VCaP (cell line): ENCODE data around the gene SPATA31E1.
"Not testable (repeated sequence)": the region's sequence is repeated elsewhere in the genome, so short reads cannot be mapped to it uniquely, and the experiment has no call there.

ENCODE experiments used
- H3K27ac ChIP-seq: fragments of 450-650 bp; 2 replicates; pipeline ENCODE4 v1.5.1; 2017

Gene SPATA31E1

DNA sequence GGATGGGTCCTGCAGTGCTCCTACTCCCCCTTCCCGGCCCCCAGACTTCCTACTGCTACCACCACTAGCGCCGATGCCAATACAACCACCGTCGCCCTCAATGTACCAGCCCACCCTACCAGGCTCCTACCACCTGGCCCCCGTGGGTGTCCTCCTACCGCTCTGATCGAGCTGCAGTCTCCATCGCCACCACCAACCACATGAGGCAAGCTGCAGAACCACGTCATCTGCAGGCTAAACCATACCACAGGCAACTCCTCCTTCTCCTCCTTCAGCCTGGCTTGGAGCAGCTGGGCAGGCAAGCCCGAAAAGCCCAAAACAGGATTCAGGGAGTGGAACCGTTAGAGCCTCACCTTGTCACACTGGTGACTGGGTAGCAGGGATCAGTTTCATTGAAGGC is 54.7 kb downstream of the SPATA31E1 start:
- not testable (repeated sequence) for H3K27ac ChIP-seq

DNA sequence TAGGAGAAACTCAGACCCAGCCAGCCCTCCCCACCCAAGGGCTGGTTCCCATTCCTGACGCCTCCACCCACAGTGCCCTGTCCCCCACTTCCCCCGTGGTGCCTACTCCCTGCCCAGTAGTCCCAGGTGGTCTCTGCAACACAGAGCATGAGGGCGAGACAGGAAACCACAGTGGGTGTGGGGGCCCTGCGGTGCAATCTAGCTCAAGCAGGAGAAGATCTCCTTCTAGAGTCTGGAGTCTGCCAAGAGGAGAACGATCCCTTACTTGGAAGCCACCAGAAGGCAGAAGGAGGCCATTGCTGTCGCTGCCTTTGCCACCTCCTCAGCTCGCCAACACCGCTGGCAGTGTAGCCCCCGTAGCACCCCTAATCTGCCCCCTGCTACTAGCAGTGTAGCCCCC is 55.2 kb downstream of the SPATA31E1 start:
- not testable (repeated sequence) for H3K27ac ChIP-seq

DNA sequence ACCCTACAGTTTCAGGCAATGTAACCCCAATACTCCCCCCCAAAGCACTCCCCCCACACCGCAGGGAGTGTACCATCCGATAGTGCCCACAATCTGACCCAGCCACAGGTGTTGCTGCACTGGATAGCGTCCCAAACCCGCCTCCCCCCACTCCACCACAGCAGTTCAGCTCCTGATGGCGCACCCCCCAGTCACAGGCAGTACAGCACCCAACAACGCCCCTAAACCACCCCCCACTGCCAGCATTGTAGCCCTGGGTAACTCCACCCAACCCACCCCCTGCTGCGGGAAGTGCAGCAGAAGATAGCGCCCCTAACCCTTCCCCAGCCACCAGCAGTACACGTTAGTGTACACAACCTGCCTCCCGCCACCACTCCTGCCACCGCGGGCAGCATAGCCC is 55.7 kb downstream of the SPATA31E1 start:
- not testable (repeated sequence) for H3K27ac ChIP-seq
